Measurements from ENCODE around the gene KCNQ5. TPM values are rescaled to one million over a fixed set of nuclear protein-coding genes. Genes with fewer than 3 reads are reported as not detected.

The KCNQ5 gene
- total and polyA plus RNA-seq, 2 of the 8 experiments (the other 6 are each of a cell fraction or from before 2014, with no cell fraction given), result 0.83 to 1.2 TPM

DNA sequence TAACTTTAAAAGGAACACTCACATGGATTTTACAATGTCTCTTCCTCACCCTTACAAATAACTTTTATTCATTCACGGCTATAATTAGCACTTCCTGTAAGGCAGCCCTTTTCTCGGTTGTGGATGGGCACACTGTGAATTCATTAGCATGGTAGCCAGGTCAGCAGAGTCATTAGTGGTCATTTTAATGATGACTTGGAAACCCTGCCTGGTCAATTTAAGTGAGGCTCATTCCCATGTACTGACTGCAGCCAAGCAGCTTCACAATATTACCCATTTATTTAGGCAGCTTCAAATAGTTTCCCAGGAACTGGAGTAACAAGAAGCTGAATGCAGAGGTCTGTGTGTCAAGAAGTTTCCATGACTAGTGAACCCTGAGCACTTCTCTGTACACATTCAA lies 354.6 kb downstream of the KCNQ5 start:
- no peak overlapping the region for H3K23ac ChIP-seq (ENCODE audit: insufficient read length)
- POLR2A ChIA-PET (ENCODE audit: partially characterized antibody), result interaction anchor here (1.2 kb wide), 1 partner anchor 8 kb away, joined by 4 read pairs; no protein-coding TSS in a partner anchor
- H3K79me2 ChIP-seq (ENCODE audit: control insufficient read depth in 1 of 2, insufficient read depth in 2 of 2, low read length in 2 of 2), result no peaks in the 10 kb centered on the region
- no peaks in the 10 kb centered on the region for H4K20me1 ChIP-seq (replicated peaks in 1 of 2; ENCODE audit: control insufficient read depth in 1 of 2, insufficient read depth in 2 of 2, low read length in 2 of 2)
- no peak for TF ChIP-seq EP300 (IDR thresholded peaks at IDR 0.05; ENCODE audit: borderline replicate concordance in 1 of 2, low read depth in 2 of 2, low read length in 2 of 2)
- TF ChIP-seq, protein P1, sequence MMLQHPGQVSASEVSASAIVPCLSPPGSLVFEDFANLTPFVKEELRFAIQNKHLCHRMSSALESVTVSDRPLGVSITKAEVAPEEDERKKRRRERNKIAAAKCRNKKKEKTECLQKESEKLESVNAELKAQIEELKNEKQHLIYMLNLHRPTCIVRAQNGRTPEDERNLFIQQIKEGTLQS (IDR thresholded peaks at IDR 0.05; ENCODE audit: insufficient read depth, low read depth, low read length), result no peak
- no peak for TF ChIP-seq NRF1 (IDR thresholded peaks at IDR 0.05; ENCODE audit: low read depth, low read length)
- TF ChIP-seq HDAC2 (IDR thresholded peaks at IDR 0.05; ENCODE audit: borderline replicate concordance in 1 of 2, low read depth in 2 of 2, low read length in 2 of 2), result no peak
- TF ChIP-seq YY1 (IDR thresholded peaks at IDR 0.05; ENCODE audit: low read depth, low read length), result no peak
- TF ChIP-seq SIRT6 (IDR thresholded peaks at IDR 0.05; ENCODE audit: low read length), result no peak
- no peak for TF ChIP-seq ZNF274 (IDR thresholded peaks at IDR 0.05; ENCODE audit: borderline replicate concordance, extremely low read depth, low read length)
- TF ChIP-seq SP1 (IDR thresholded peaks at IDR 0.05; ENCODE audit: low read depth, low read length), result no peak
- TF ChIP-seq SP2 (IDR thresholded peaks at IDR 0.05; ENCODE audit: low read length), result no peak
- TF ChIP-seq TBP (IDR thresholded peaks at IDR 0.05; ENCODE audit: low read depth, low read length), result no peak
- TF ChIP-seq SP4 (IDR thresholded peaks at IDR 0.05; ENCODE audit: low read length), result no peak
- no peak for TF ChIP-seq TCF12 (IDR thresholded peaks at IDR 0.05; ENCODE audit: low read depth, low read length)
- no peak for TF ChIP-seq RNF2 (IDR thresholded peaks at IDR 0.05; ENCODE audit: borderline replicate concordance, low read depth, low read length, missing control alignments, poor library complexity, severe bottlenecking)
- no peak overlapping the region for H2AK5ac ChIP-seq (ENCODE audit: low read depth, low read length)
- no peak overlapping the region for H3K27ac ChIP-seq (ENCODE audit: low read depth, low read length)
- no peaks in the 10 kb centered on the region for H3K27me3 ChIP-seq (replicated peaks in 1 of 4; ENCODE audit: control insufficient read depth in 3 of 4, extremely low read depth in 1 of 4, insufficient read depth in 3 of 4, low read length in 3 of 4)
- H3K4ac ChIP-seq (replicated peaks; ENCODE audit: insufficient read length, low read depth, low read length), result no peak overlapping the region
- no peak overlapping the region for H2BK5ac ChIP-seq (ENCODE audit: low read depth, low read length)
- H2BK20ac ChIP-seq (ENCODE audit: low read length), result no peak overlapping the region
- H2BK12ac ChIP-seq (ENCODE audit: low read depth, low read length), result no peak overlapping the region
- no peaks in the 10 kb centered on the region for H3K79me1 ChIP-seq (ENCODE audit: low read depth, low read length)
- 61% methylated on average over 2 of the region's 2 CpGs; no CpG with 5 or more reads in 1 of the 2 experiments for WGBS, 2 experiments (ENCODE audit: extremely low coverage in 1 of 2, insufficient coverage in 1 of 2, insufficient read length in 1 of 2, insufficient replicate concordance in 2 of 2, low coverage in 1 of 2, low lambda C conversion rate in 2 of 2, missing lambda C conversion rate in 1 of 2)
- no peak overlapping the region for H2AFZ ChIP-seq (ENCODE audit: low read length)
- no peak overlapping the region for H3K4me3 ChIP-seq (ENCODE audit: extremely low read depth in 1 of 4, insufficient read depth in 2 of 4, low read depth in 3 of 4, low read length in 4 of 4)
- H2BK120ac ChIP-seq (replicated peaks; ENCODE audit: low read depth, low read length), result no peak overlapping the region
- no peak overlapping the region for H3K56ac ChIP-seq (replicated peaks; ENCODE audit: insufficient read length, low read depth, low read length)
- no peak overlapping the region for H3K9ac ChIP-seq (replicated peaks in 1 of 4; ENCODE audit: extremely low read depth in 1 of 4, low read depth in 3 of 4, low read length in 3 of 4)
- no peak overlapping the region for H3K18ac ChIP-seq (ENCODE audit: extremely low read depth, low read length)
- H3K23me2 ChIP-seq (ENCODE audit: low read depth, low read length), result no peaks in the 10 kb centered on the region
- H3K9me3 ChIP-seq (ENCODE audit: insufficient read depth in 2 of 2, low read depth in 1 of 2, low read length in 1 of 2), result no peaks in the 10 kb centered on the region
- H2BK15ac ChIP-seq (ENCODE audit: low read length), result no peak overlapping the region
- no peaks in the 10 kb centered on the region; a peak in 2 of 7 replicates for H3K4me1 ChIP-seq (replicated peaks in 1 of 4; ENCODE audit: control insufficient read depth in 3 of 4, insufficient read depth in 4 of 4, low read length in 3 of 4)
- DNase-seq (ENCODE audit: low read depth in 1 of 2, low spot score in 2 of 2) (no peak), FAIRE-seq (no peak)
- no peak overlapping the region for H4K5ac ChIP-seq (ENCODE audit: insufficient read length, low read depth, low read length)
- H4K91ac ChIP-seq (replicated peaks; ENCODE audit: insufficient read length, low read length), result no peak overlapping the region
- H4K8ac ChIP-seq (ENCODE audit: extremely low read depth, insufficient read depth, low read length), result no peak overlapping the region
- CTCF ChIA-PET (ENCODE audit: partially characterized antibody), result interaction anchor here (1.4 kb wide), 1 partner anchor 14 kb away, joined by 3 read pairs; no protein-coding TSS in a partner anchor
- H3K36me3 ChIP-seq (ENCODE audit: control insufficient read depth in 2 of 4, insufficient read depth in 4 of 4, low read length in 3 of 4), result no peaks in the 10 kb centered on the region
- no peak overlapping the region for H3K14ac ChIP-seq (ENCODE audit: insufficient read length)
- no peak overlapping the region for H3K4me2 ChIP-seq (ENCODE audit: insufficient read depth in 1 of 2, low read depth in 2 of 2, low read length in 2 of 2)

Measured in H1 (cell line).